Activated T-helper 17 cell treated with anti-CD3 and anti-CD28 coated beads, Interleukin-2, amount 50 U/mL, for 72 hours (primary cell): ENCODE data around the gene NACA2. TPM values are rescaled to one million over a fixed set of nuclear protein-coding genes. Genes with fewer than 3 reads are reported as not detected.

Experiments used
- total RNA-seq, 2 donors: library from RNA; stranded (reverse); gene quantifications; one replicate each; pipeline ENCODE4 v1.2.3, GENCODE V29; 2022

Gene NACA2
- total RNA-seq, 2 donors from 2014 or later: not detected

Other genes with a start within 250 kb of the NACA2 start
- not detected for gene TBX2, start 191.4 kb downstream of the NACA2 start, total RNA-seq
- not detected for gene TBX4, start 138.8 kb downstream of the NACA2 start, total RNA-seq